ENCODE data around the gene DEPP1.

GRCh38 chr10:44948642-44949041 lies 30.0 kb downstream of the DEPP1 start:
- no peak for TF ChIP-seq CTCF (conservative IDR thresholded peaks at IDR 0.05; ENCODE audit: low read depth, low read length)
- no peak for TF ChIP-seq EZH2 (IDR thresholded peaks at IDR 0.05; ENCODE audit: borderline replicate concordance, low read depth, low read length, poor library complexity, severe bottlenecking)

All from A673 (cell line).